ENCODE results near the gene MED19.
"Not testable (repeated sequence)": the region's sequence is repeated elsewhere in the genome, so short reads cannot be mapped to it uniquely, and the experiment has no call there.

The MED19 gene

GRCh38 chr11:57729479-57729878 lies 17.5 kb upstream of the MED19 start:
- no peak overlapping the region for H2BK5ac ChIP-seq (ENCODE audit: low read length)
- no peak overlapping the region for H3K9ac ChIP-seq (ENCODE audit: low read depth, low read length, poor library complexity)
- WGBS, 2 donors (ENCODE audit: extremely low coverage in 2 of 2, insufficient read length in 2 of 2, insufficient replicate concordance in 1 of 2), result no CpG with 5 or more reads among the region's 7 CpGs

GRCh38 chr11:57728829-57729228 lies 16.8 kb upstream of the MED19 start:
- no peak overlapping the region for H2BK5ac ChIP-seq (ENCODE audit: low read length)
- no peak overlapping the region for H3K14ac ChIP-seq (ENCODE audit: low read length)
- no peaks in the 10 kb centered on the region for H3K27me3 ChIP-seq (ENCODE audit: control insufficient read depth in 3 of 3, insufficient read depth in 3 of 3, low read depth in 1 of 3, low read length in 3 of 3)
- no peak overlapping the region for H3K4me3 ChIP-seq (ENCODE audit: low read length in 2 of 2)
- H3K79me1 ChIP-seq (ENCODE audit: low read depth, low read length), result no peaks in the 10 kb centered on the region
- no peak overlapping the region for H4K91ac ChIP-seq (ENCODE audit: low read depth, low read length, poor library complexity)
- H3K27ac ChIP-seq (replicated peaks; ENCODE audit: low read length), result no peak overlapping the region
- no peaks in the 10 kb centered on the region for H3K9me3 ChIP-seq (replicated peaks in 1 of 2; ENCODE audit: control insufficient read depth in 2 of 2, insufficient read depth in 1 of 2, low read depth in 1 of 2, low read length in 2 of 2)
- no peak overlapping the region for H2AFZ ChIP-seq (ENCODE audit: low read length)
- H2AK5ac ChIP-seq (ENCODE audit: low read depth, low read length), result no peak overlapping the region
- H2BK120ac ChIP-seq (ENCODE audit: low read depth, low read length), result no peak overlapping the region
- WGBS, 2 donors (ENCODE audit: extremely low coverage in 2 of 2, insufficient read length in 2 of 2, insufficient replicate concordance in 1 of 2), result no CpG with 5 or more reads among the region's 7 CpGs
- no peak overlapping the region for H2BK15ac ChIP-seq (ENCODE audit: low read length)
- no peak overlapping the region for H3K9ac ChIP-seq (ENCODE audit: low read depth, low read length, poor library complexity)
- H3K36me3 ChIP-seq (replicated peaks in 1 of 2; ENCODE audit: control insufficient read depth in 2 of 2, insufficient read depth in 2 of 2, low read length in 2 of 2), result peaks cover 3 to 34% of the 10 kb centered on the region in 2 donors
- no peak overlapping the region for H2BK12ac ChIP-seq (ENCODE audit: low read length)
- no peak overlapping the region for H3K18ac ChIP-seq (ENCODE audit: low read length)
- no peak overlapping the region for H3K4ac ChIP-seq (ENCODE audit: low read length)
- no peak overlapping the region for H4K8ac ChIP-seq (ENCODE audit: low read depth, low read length)
- no peaks in the 10 kb centered on the region for H3K4me1 ChIP-seq (ENCODE audit: control insufficient read depth in 2 of 2, insufficient read depth in 1 of 2, low read depth in 1 of 2, low read length in 2 of 2)
- H3K4me2 ChIP-seq (ENCODE audit: insufficient read depth, low read length, poor library complexity, severe bottlenecking), result no peak overlapping the region
- H3K23ac ChIP-seq (ENCODE audit: low read depth, low read length, poor library complexity), result no peak overlapping the region
- no peak for DNase-seq (ENCODE audit: low spot score)

More at GRCh38 chr11:57729479-57729878, 17.5 kb upstream of the MED19 start:
- no peak overlapping the region for H2AK5ac ChIP-seq (ENCODE audit: low read depth, low read length)
- H2AFZ ChIP-seq (ENCODE audit: low read length), result no peak overlapping the region
- DNase-seq (ENCODE audit: low spot score), result no peak
- no peaks in the 10 kb centered on the region for H3K27me3 ChIP-seq (ENCODE audit: control insufficient read depth in 3 of 3, insufficient read depth in 3 of 3, low read depth in 1 of 3, low read length in 3 of 3)
- no peak overlapping the region for H2BK12ac ChIP-seq (ENCODE audit: low read length)
- H3K14ac ChIP-seq (ENCODE audit: low read length), result no peak overlapping the region
- no peaks in the 10 kb centered on the region for H3K4me1 ChIP-seq (ENCODE audit: control insufficient read depth in 2 of 2, insufficient read depth in 1 of 2, low read depth in 1 of 2, low read length in 2 of 2)
- H3K23ac ChIP-seq (ENCODE audit: low read depth, low read length, poor library complexity), result no peak overlapping the region
- no peak overlapping the region for H3K18ac ChIP-seq (ENCODE audit: low read length)
- no peak overlapping the region for H4K91ac ChIP-seq (ENCODE audit: low read depth, low read length, poor library complexity)
- H3K79me1 ChIP-seq (ENCODE audit: low read depth, low read length), result no peaks in the 10 kb centered on the region
- H2BK15ac ChIP-seq (ENCODE audit: low read length), result no peak overlapping the region
- H2BK120ac ChIP-seq (ENCODE audit: low read depth, low read length), result no peak overlapping the region
- H3K9me3 ChIP-seq (replicated peaks in 1 of 2; ENCODE audit: control insufficient read depth in 2 of 2, insufficient read depth in 1 of 2, low read depth in 1 of 2, low read length in 2 of 2), result no peaks in the 10 kb centered on the region
- H4K8ac ChIP-seq (ENCODE audit: low read depth, low read length), result no peak overlapping the region
- H3K27ac ChIP-seq (replicated peaks; ENCODE audit: low read length), result no peak overlapping the region
- H3K36me3 ChIP-seq (replicated peaks in 1 of 2; ENCODE audit: control insufficient read depth in 2 of 2, insufficient read depth in 2 of 2, low read length in 2 of 2), result peaks cover 3 to 33% of the 10 kb centered on the region in 2 donors
- H3K4me3 ChIP-seq (ENCODE audit: low read length in 2 of 2), result no peak overlapping the region
- no peak overlapping the region for H3K4ac ChIP-seq (ENCODE audit: low read length)
- H3K4me2 ChIP-seq (ENCODE audit: insufficient read depth, low read length, poor library complexity, severe bottlenecking), result no peak overlapping the region

- Histone ChIP-seq H3K9me3 (replicated peaks in 1 of 2; ENCODE audit: control insufficient read depth in 2 of 2, insufficient read depth in 1 of 2, low read depth in 1 of 2, low read length in 2 of 2) (no peaks in the 10 kb centered on the region), H3K79me1 (ENCODE audit: low read depth, low read length) (no peaks in the 10 kb centered on the region), H3K36me3 (replicated peaks in 1 of 2; ENCODE audit: control insufficient read depth in 2 of 2, insufficient read depth in 2 of 2, low read length in 2 of 2) (peaks cover 2 to 38% of the 10 kb centered on the region in 2 donors), H2BK120ac (ENCODE audit: low read depth, low read length) (no peak overlapping the region), H2BK5ac (ENCODE audit: low read length) (no peak overlapping the region), H2AFZ (ENCODE audit: low read length) (no peak overlapping the region), H3K4me1 (ENCODE audit: control insufficient read depth in 2 of 2, insufficient read depth in 1 of 2, low read depth in 1 of 2, low read length in 2 of 2) (no peaks in the 10 kb centered on the region), H2BK12ac (ENCODE audit: low read length) (no peak overlapping the region), H3K27ac (replicated peaks; ENCODE audit: low read length) (no peak overlapping the region), H3K27me3 (ENCODE audit: control insufficient read depth in 3 of 3, insufficient read depth in 3 of 3, low read depth in 1 of 3, low read length in 3 of 3) (no peaks in the 10 kb centered on the region), H3K4ac (ENCODE audit: low read length) (no peak overlapping the region), H3K14ac (ENCODE audit: low read length) (no peak overlapping the region), H2BK15ac (ENCODE audit: low read length) (no peak overlapping the region), H4K8ac (ENCODE audit: low read depth, low read length) (no peak overlapping the region), H4K91ac (ENCODE audit: low read depth, low read length, poor library complexity) (no peak overlapping the region), H2AK5ac (ENCODE audit: low read depth, low read length) (no peak overlapping the region), H3K4me3 (ENCODE audit: low read length in 2 of 2) (no peak overlapping the region), H3K9ac (ENCODE audit: low read depth, low read length, poor library complexity) (no peak overlapping the region), H3K23ac (ENCODE audit: low read depth, low read length, poor library complexity) (no peak overlapping the region), H3K4me2 (ENCODE audit: insufficient read depth, low read length, poor library complexity, severe bottlenecking) (no peak overlapping the region), H3K18ac (ENCODE audit: low read length) (no peak overlapping the region)
- whole genome bisulfite sequencing, 2 donors (ENCODE audit: extremely low coverage in 2 of 2, insufficient read length in 2 of 2, insufficient replicate concordance in 1 of 2), result no CpG with 5 or more reads among the region's 2 CpGs
- no peak for DNase-seq (ENCODE audit: low spot score)
These were observed 15.2 kb upstream of the MED19 start for GRCh38 chr11:57727185-57727584.

- H3K9ac ChIP-seq (ENCODE audit: low read depth, low read length, poor library complexity); H2BK12ac ChIP-seq (ENCODE audit: low read length); H3K79me1 ChIP-seq (ENCODE audit: low read depth, low read length); H3K4ac ChIP-seq (ENCODE audit: low read length); H2BK5ac ChIP-seq (ENCODE audit: low read length); H3K14ac ChIP-seq (ENCODE audit: low read length); H3K4me1 ChIP-seq (ENCODE audit: control insufficient read depth in 2 of 2, insufficient read depth in 1 of 2, low read depth in 1 of 2, low read length in 2 of 2); H3K9me3 ChIP-seq (replicated peaks in 1 of 2; ENCODE audit: control insufficient read depth in 2 of 2, insufficient read depth in 1 of 2, low read depth in 1 of 2, low read length in 2 of 2); H2BK120ac ChIP-seq (ENCODE audit: low read depth, low read length); H3K4me3 ChIP-seq (ENCODE audit: low read length in 2 of 2); H4K91ac ChIP-seq (ENCODE audit: low read depth, low read length, poor library complexity); H3K27ac ChIP-seq (replicated peaks; ENCODE audit: low read length); H2AK5ac ChIP-seq (ENCODE audit: low read depth, low read length); DNase-seq (ENCODE audit: low spot score); H3K27me3 ChIP-seq (ENCODE audit: control insufficient read depth in 3 of 3, insufficient read depth in 3 of 3, low read depth in 1 of 3, low read length in 3 of 3); H2BK15ac ChIP-seq (ENCODE audit: low read length); H4K8ac ChIP-seq (ENCODE audit: low read depth, low read length); H2AFZ ChIP-seq (ENCODE audit: low read length); H3K18ac ChIP-seq (ENCODE audit: low read length); H3K4me2 ChIP-seq (ENCODE audit: insufficient read depth, low read length, poor library complexity, severe bottlenecking); H3K23ac ChIP-seq (ENCODE audit: low read depth, low read length, poor library complexity): not testable (repeated sequence)
- H3K36me3 ChIP-seq (replicated peaks in 1 of 2; ENCODE audit: control insufficient read depth in 2 of 2, insufficient read depth in 2 of 2, low read length in 2 of 2), result peaks cover 7 to 38% of the 10 kb centered on the region in 2 donors
- no CpG with 5 or more reads among the region's 34 CpGs for WGBS, 2 donors (ENCODE audit: extremely low coverage in 2 of 2, insufficient read length in 2 of 2, insufficient replicate concordance in 1 of 2)
These were observed 4.7 kb upstream of the MED19 start for GRCh38 chr11:57716726-57717125.
